Measurements from ENCODE around the gene LYSET.

GRCh38 chr14:93185349-93185720 lies 218 bp downstream of the LYSET start:
- TF ChIP-seq, protein P1, sequence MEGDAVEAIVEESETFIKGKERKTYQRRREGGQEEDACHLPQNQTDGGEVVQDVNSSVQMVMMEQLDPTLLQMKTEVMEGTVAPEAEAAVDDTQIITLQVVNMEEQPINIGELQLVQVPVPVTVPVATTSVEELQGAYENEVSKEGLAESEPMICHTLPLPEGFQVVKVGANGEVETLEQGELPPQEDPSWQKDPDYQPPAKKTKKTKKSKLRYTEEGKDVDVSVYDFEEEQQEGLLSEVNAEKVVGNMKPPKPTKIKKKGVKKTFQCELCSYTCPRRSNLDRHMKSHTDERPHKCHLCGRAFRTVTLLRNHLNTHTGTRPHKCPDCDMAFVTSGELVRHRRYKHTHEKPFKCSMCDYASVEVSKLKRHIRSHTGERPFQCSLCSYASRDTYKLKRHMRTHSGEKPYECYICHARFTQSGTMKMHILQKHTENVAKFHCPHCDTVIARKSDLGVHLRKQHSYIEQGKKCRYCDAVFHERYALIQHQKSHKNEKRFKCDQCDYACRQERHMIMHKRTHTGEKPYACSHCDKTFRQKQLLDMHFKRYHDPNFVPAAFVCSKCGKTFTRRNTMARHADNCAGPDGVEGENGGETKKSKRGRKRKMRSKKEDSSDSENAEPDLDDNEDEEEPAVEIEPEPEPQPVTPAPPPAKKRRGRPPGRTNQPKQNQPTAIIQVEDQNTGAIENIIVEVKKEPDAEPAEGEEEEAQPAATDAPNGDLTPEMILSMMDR (conservative IDR thresholded peaks at IDR 0.05 in 1 of 2, IDR thresholded peaks at IDR 0.05 in 1 of 2; ENCODE audit: low read depth in 1 of 2, low read length in 2 of 2): no peak
- no peak for TF ChIP-seq EZH2 (IDR thresholded peaks at IDR 0.05; ENCODE audit: low read length, missing control alignments)
